Measurements from ENCODE around the gene RCE1.
"Not testable (repeated sequence)": the region's sequence is repeated elsewhere in the genome, so short reads cannot be mapped to it uniquely, and the experiment has no call there.

RCE1 gene, protein sequence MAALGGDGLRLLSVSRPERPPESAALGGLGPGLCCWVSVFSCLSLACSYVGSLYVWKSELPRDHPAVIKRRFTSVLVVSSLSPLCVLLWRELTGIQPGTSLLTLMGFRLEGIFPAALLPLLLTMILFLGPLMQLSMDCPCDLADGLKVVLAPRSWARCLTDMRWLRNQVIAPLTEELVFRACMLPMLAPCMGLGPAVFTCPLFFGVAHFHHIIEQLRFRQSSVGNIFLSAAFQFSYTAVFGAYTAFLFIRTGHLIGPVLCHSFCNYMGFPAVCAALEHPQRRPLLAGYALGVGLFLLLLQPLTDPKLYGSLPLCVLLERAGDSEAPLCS

DNA sequence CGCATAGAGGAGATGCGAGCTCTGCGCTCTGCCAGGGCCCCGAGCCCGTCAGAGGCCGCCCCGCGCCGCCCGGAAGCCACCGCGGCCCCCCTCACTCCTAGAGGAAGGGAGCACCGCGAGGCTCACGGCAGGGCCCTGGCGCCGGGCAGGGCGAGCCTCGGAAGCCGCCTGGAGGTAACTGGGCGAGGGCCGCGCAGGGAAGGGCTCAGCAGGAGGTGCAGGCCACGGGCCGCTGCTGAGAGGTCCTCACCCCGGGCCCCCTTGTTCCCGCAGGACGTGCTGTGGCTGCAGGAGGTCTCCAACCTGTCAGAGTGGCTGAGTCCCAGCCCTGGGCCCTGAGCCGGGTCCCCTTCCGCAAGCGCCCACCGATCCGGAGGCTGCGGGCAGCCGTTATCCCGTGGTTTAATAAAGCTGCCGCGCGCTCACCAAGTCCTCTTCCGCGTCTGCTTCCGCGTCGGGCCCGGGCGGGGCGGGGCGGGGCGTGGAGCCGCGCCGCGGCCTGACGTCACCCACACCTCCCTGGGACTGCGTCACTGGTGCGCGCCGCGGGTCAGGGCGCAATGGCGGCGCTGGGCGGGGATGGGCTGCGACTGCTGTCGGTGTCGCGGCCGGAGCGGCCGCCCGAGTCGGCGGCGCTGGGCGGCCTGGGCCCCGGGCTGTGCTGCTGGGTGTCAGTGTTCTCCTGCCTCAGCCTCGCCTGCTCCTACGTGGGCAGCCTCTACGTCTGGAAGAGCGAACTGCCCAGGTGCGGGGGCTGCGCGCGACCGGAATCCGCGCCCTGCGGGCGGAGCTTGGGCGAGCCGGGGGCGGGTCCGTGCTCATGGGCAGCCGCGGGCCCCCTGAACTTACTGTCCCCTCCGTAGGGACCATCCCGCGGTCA lies at the start of gene RCE1:
TSS of gene RCE1 (plus strand) at position 546 of the 880 bp plus-strand sequence. CDS start at position 561, 15 bp downstream.
- peak; percentile 79 to 82 for DNase-seq (ENCODE audit: low read depth in 2 of 2)

DNA sequence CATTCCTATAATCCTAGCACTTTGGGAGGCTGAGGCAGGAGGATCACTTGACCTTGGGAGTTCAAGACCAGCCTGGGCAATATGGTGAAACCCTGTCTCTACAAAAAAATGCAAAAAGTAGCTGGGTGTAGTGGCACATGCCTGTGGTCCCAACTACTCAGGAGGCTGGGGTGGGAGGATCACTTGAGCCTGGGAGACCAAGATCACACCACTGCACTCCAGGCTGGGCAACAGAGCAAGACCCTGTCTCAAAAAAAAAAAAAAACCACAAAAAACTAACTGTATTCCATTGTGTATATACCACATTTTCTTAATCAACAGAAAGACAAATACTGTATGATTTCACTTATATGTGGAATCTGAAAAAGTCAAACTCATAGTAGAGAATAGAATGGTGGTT lies 43.4 kb upstream of the RCE1 start:
- DNase-seq (ENCODE audit: low read depth in 2 of 2), result not testable (repeated sequence)

DNA sequence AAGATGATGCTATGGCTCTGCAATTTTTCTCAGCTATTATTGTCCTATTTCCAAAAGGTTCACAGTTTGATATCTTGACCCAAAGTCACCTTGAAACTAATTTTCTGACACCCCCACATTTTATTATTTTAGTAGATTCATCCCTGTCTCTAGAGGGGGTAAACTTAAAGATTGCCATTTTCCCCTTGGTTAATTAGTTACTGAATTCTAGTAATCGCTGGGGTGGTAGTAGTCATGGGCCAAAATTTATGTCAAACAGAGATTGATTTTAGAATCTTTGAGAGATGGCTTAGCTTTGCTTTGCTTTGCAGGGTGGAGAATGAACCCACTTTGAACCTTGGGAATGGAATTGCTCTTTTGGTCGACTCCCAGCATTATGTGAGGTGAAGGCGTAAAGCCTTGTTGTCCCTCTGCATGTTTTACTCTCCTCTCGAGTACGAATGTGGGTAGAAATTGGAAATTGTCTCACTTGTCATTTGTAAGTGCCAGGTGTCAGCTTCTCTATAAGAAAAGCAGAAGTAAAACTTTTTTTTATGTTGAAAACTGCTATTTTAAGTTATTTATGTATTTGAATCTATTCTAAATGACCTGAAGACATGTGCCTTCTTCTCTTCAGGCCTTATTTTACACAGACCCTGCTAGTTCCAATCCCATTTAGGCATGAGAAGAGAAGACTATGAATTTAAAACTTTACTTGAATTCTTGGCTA lies 42.4 kb upstream of the RCE1 start:
- no peak for DNase-seq (ENCODE audit: low read depth in 2 of 2)

DNA sequence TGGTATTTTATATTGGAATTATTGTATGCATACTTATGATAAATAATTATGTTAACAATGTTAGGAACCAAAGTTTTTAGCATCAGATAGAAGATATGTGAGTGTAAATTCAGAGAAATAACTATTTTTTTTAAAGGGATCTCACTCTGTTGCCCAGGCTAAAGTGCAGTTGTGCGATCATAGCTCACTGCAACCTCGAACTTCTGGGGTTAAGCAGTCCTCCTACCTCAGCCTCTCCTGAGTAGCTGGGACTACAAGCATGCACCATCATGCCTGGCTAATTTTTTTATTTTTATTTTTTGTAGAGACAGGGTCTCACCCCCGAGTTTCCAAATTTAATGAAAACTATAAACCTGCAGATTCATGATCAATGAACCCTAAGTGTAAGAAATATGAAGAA lies 33.6 kb upstream of the RCE1 start:
- no peak for DNase-seq (ENCODE audit: low read depth in 2 of 2)

DNA sequence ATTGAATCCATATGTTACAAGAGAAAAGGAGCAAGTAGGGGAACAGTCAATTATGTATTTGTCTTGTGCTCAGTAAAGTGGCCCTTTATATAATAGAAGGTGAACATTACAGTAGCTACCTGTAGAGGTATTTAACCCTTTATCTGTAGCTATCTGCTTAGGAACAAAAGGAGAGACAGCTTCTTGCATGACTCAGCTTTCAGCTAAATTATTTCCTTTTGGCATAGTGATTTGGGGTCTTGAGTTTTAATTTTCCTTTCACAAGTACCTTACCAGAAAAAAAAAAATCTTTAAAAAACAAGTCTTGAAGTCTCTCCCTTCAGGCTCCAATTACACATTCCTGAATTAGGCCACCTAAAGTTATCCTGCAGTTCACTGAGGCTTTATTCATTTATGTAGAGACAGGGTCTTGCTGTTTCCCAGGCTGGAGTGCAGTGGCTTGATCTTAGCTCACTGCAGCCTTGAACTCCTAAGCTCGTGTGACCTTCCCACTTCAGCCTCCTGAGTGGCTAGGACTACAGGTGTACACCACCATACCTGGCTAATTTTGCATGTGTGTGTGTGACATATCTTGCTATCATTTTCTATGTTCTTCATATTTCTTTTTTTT lies 32.6 kb upstream of the RCE1 start:
- DNase-seq (ENCODE audit: low read depth in 2 of 2), result no peak

DNA sequence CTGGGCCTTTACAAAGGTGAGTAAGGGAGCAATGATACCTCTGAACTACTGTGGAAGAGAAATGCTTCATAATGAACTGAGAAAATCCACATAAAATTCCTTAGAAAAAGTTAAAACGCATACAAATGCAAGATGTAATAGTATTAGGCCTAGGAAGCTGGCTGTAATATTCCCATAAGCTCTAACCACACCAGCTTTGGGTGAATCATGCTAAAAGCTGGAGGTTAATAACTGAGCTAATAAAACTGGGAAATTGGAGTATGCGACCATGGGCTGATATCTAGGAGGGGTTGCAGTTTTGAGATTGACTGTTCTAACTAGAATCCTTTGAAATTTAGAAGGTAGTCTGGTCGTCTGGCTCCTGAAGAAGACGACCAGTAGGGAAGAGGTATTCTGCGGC lies 28.6 kb upstream of the RCE1 start:
- no peak for DNase-seq (ENCODE audit: low read depth in 2 of 2)

DNA sequence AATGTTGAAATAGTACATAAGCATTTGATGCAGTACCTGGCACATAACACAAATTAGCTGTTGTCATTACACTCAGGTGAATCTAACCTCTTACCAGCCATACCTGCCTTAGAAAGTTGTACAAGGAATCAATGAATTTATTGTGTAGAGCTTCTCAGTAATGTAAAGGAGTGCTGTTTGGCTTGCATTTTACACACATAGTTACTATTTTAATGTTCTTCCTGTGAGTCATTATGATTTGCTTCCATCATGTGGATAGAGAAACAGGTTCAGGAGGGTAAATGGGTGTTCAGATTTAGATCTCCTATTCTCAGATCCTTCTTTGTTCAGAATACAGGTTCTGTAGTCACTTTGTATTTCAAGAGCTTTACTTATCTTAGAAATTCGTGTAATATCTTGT lies 27.6 kb upstream of the RCE1 start:
- DNase-seq (ENCODE audit: low read depth in 2 of 2), result no peak

DNA sequence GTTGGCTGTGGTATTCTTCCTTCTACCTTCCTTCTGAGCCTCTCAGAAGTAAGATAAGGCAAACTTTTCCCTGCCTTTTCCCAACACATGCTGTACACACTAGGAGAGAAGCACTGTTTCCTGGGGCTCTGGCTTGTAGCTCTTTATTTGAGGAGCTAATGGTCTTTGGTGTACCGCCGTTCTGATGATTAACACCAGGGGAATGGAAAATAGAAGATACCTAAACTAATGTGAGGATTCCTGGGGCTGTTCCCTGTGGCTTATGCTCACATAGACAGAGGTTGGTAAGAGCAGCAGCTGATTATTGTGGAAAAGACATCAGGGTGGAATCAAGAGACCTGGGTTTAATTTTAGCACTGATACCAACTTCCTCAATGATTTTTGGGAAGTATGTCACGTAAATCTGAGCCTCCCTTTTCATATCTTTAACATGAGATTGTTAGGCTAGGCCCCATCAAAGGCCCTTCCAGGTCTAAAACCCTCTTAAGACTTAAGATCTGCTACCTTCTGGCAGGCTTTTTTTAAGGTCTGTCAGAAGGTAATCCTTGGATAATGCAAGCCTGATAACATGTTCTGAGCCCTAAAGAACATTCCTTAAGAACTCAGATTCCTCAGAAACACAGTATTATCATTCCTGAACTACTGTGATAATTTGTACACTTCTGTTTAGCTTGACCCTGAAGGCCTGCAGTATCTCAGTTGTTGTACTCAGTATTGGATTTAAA lies 24.8 kb upstream of the RCE1 start:
- no peak for DNase-seq (ENCODE audit: low read depth in 2 of 2)

DNA sequence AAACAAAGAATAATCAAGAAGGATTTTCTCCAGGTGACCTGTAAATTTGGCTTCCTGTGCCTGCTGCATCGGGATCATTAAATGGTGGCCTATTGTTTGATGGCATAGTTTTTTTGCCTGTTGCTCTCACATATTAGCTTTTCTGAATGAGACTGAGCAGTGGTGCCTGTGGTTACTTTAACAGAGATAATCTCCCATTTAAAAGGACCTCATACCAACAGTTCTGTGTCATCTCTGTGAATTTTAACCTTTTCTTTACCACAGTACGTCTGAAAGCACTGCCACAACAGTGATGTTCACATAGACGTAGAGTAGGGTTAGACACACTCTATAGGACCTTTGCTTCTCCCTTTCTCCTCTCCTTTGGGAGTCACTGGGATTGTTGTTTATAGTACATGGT lies 22.9 kb upstream of the RCE1 start:
- DNase-seq (ENCODE audit: low read depth in 2 of 2), result no peak

DNA sequence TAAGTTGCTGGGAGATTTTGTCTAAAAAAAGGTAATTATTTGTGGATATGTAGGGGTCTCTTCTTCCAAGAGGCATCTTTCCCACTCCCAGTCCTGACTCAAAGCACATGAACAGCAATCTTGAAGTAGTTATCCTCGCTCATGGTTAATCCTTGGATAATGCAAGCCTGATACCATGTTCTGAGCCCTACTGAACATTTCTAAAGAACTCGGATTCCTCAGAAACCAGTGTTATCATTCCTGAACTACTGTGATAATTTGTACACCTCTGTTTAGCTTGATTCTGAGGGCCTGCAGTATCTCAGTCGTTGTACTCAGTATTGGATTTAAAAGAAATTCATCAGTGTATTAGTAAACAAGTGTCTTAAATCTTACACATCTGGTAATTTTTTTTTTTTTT lies 22.3 kb upstream of the RCE1 start:
- no peak for DNase-seq (ENCODE audit: low read depth in 2 of 2)

DNA sequence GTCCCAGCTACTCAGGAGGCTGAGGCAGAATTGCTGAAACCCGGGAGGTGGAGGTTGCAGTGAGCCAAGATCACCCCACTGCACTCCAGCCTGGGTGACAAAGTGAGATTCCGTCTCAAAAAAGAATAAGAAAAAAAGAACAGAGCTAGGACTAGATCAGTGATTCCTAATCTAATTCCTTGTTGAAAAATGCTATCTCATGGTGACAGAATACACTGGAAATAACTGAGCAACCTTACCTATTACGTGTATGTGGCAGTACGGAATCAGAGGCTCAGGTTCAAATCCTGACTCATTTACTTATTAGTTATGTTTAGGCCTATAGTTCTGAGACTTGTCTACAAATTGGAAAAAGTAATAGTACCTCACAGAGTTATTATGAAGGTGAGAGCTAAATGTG lies 19.5 kb upstream of the RCE1 start:
- DNase-seq (ENCODE audit: low read depth in 2 of 2), result no peak

DNA sequence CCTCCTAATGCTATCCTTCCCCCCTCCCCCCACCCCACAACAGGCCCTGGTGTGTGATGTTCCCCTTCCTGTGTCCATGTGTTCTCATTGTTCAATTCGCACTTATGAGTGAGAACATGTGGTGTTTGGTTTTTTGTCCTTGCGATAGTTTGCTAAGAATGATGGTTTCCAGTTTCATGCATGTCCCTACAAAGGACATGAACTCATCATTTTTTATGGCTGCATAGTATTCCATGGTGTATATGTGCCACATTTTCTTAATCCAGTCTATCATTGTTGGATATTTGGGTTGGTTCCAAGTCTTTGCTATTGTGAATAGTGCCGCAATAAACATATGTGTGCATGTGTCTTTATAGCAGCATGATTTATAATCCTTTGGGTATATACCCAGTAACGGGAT lies 18.7 kb upstream of the RCE1 start:
- not testable (repeated sequence) for DNase-seq (ENCODE audit: low read depth in 2 of 2)

DNA sequence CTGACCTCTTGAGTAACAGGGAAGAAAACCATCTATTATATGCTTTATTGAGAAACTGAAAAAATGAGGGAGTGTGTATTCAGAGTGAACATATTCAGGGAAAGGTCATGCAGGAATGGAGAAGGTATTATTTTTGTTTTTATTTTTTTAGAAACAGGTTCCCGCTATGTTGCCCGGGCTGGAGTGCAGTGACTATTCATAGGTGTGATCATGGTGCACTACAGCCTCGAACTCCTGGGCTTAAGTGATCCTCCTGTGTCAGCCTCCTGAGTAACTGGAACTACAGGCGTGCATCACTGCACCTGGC lies 8.7 kb upstream of the RCE1 start:
- DNase-seq (ENCODE audit: low read depth in 2 of 2), result no peak

DNA sequence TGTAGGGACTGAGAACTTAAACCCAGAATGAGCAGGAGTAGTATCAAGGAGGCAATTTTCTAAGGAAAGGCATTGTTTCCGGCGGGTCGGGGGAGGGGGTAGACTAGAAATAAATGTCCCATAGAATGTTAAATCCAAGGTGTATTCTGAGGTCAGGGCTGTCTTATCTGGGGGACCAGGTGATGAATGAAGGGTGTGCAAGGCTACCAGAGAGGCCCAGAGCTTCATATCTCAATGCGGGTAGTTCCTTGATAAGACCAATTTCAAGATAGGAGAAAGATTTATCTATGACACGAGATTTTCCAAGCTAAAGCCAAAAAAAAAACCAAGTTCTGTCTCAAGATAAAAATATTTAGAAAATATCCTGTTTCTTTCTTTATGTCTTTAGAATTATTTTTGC lies 8.3 kb upstream of the RCE1 start:
- DNase-seq (ENCODE audit: low read depth in 2 of 2), result no peak

DNA sequence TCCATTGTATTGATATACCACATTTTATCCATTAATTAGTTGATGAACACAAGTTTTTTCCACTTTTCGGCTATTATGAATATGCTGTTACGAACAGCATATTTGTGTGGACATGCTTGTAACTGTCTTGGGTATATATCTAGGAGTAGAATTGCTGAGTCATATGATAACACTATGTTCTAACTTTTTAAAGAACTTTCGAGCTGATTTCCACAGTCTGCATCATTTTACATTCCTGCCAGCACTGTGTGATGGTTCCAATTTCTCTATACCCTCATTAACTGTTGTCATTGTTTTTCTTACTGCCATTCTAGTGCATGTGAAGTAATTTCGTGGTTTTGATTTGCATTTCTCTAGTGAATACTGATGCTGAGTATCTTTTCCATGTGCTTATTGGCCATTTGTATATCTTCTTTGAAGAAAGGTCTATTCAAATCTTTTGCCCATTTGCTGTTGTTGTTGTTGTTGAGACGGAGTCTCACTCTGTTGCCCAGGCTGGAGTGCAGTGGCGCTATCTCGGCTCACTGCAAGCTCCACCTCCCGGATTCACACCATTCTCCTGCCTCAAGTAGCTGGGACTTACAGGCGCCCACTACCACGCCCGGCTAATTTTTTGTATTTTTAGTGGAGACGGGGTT lies 7.4 kb upstream of the RCE1 start:
- DNase-seq (ENCODE audit: low read depth in 2 of 2), result no peak

DNA sequence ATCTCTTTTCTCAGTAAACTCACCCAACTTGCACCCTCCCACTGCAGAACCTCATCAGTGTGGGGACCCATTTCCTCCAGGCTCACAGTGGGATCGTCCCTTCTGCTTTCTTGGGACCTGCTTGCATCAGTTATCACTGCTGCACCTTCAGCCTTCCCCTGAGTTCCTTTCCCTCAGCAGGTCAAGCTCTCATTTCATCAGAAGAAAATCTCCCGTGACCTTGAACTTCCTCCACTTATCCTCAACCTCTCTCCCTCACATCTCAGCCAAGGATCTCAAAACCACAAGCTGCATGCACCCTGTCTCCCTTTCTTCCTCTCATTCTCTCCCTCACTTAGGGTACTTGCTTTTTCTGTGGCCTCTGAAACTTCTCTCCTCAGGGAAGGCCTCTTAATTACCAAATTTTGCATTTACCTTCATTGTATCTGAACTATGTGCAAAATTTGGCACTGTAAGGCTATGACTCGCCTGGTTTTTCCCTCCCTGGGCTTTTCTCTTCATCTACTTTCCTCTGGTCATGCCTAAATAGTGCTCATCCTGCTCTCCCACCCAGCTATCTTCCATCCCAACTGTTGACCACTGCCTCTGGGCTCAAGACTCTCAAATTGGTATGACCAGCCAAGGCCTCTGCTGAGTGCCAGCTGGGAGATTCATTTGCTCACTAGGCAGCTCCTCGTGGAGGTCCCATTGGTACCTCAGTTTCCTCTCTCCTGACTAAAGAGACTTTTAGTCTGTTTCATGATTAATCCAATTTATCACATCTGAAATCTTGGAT lies 2.7 kb upstream of the RCE1 start:
- no peak for DNase-seq (ENCODE audit: low read depth in 2 of 2)

DNA sequence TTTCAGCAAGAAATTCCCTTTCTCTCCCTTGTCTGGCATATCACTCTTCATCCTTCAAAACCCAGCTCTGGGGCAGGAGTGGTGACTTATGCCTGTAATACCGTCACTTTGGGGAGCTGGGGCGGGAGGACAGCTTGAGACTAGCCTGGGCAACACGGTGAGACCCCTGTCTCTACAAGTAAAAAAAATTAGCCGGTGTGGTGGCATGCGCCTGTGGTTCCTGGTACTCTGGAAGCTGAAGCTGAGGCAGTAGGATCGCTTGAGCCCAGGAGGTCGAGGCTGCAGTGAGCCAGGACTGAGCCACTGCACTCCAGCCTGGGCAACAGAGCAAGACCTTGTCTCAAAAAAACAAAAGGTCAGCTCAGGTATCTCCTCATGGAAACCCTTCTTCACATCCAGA lies 1.4 kb upstream of the RCE1 start:
- no peak for DNase-seq (ENCODE audit: low read depth in 2 of 2)

DNA sequence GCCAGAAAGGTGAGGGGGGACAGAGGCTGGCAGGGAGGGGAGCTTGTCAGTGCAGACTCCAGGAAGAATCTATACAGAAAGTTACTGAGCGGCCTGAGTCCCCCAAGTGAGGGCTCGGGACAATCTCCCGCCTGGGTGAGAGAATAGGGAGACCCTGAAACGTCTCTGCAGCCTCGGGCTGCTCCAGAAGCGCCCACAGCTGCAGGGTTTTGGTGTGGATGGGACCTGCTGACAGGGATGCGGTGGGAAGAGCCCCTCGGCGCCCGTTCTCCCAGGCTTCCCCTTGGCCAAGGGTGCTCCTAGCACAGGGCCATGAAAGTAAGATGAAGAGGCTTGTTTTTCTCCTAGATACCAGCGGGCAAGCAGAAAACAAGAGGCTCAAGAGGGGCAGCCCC lies 743 bp upstream of the RCE1 start:
- DNase-seq (ENCODE audit: low read depth in 2 of 2), result no peak

DNA sequence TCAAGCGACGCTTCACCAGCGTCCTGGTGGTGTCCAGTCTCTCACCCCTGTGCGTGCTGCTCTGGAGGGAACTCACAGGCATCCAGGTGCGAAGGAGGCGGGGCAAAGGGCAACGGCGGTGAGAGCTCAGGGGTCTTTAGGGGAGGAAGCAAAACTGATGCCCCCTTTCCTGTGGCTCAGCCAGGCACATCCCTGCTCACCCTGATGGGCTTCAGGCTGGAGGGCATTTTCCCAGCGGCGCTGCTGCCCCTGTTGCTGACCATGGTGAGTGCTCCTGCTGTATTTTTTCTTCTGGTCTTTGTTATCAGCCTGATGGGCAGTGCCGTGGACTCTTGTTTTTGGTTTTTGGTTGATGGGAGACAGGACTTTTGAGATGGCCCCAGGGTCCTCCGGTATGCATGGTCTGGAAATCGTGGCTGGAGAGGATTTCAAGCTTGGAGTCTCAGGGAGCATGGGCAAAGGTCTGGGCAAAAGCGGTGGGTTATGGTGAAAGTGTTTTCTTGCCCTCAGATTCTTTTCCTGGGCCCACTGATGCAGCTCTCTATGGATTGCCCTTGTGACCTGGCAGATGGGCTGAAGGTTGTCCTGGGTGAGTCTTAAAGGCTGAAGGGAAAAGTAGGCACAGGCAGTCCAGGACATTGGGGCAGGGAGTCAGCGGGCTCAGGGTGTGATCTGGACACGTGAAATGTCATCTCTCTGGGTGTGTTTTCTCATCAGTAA lies 695 bp downstream of the RCE1 start:
- DNase-seq (ENCODE audit: low read depth in 2 of 2), result no peak
